Adrenal gland (tissue), 5 donors: ENCODE results near the gene HNRNPL.

ENCODE experiments used
- POLR2A ChIP-seq, 2 donors: fragments of 450-650 bp; IDR thresholded peaks; one replicate each; pipeline ENCODE4 v1.6.1; 2017; ENCODE audit warnings: antibody characterized with exemption in 2 of 2, mild to moderate bottlenecking in 2 of 2, moderate library complexity in 1 of 2
- TF ChIP-seq, protein P1 (sequence below), 6 experiments: fragments of 450-650 bp in 4 of 6; fragments of 200-600 bp in 2 of 6; sonication (generic) in 1 of 6; IDR thresholded peaks; 1 replicate in 5 of 6; 2 replicates in 1 of 6; pipeline versions ENCODE4 v1.5.1 to v1.8.0; 2016 to 2021; ENCODE audit warnings: antibody characterized with exemption in 6 of 6, mild to moderate bottlenecking in 2 of 6, moderate library complexity in 1 of 6
- donor health status: DM: no; HTN: no; CAD: no.

DNA sequence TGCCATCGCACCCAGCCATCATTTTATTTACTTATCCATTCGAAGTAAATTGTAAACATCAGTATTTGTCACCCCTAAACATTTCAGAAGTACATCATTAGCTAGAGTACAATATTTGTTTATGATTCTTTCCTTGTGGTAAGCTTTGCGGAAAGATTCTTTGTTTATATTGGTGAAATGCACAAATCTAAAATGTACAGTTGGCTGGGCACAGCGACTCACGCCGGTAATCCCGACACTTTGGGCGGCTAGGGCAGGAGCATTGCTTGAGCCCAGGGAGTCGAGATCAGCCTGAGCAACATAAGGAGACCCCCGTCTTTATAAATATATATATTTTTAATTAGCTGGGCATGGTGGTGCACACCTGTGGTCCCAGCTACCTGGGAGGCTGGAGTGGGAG is 50.7 kb downstream of the HNRNPL start:
- TF ChIP-seq, protein P1, sequence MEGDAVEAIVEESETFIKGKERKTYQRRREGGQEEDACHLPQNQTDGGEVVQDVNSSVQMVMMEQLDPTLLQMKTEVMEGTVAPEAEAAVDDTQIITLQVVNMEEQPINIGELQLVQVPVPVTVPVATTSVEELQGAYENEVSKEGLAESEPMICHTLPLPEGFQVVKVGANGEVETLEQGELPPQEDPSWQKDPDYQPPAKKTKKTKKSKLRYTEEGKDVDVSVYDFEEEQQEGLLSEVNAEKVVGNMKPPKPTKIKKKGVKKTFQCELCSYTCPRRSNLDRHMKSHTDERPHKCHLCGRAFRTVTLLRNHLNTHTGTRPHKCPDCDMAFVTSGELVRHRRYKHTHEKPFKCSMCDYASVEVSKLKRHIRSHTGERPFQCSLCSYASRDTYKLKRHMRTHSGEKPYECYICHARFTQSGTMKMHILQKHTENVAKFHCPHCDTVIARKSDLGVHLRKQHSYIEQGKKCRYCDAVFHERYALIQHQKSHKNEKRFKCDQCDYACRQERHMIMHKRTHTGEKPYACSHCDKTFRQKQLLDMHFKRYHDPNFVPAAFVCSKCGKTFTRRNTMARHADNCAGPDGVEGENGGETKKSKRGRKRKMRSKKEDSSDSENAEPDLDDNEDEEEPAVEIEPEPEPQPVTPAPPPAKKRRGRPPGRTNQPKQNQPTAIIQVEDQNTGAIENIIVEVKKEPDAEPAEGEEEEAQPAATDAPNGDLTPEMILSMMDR (IDR thresholded peaks at IDR 0.05): no peak
- TF ChIP-seq POLR2A (IDR thresholded peaks at IDR 0.05): no peak
